Keratinocyte (primary cell): ENCODE results near the gene AOPEP. TPM values are rescaled to one million over a fixed set of nuclear protein-coding genes. Genes with fewer than 3 reads are reported as not detected.

Experiments used
- DNase-seq: peaks from one replicate; pipeline ENCODE4 v3.0.0-alpha.2; 2011; ENCODE audit warnings: low read depth, missing footprints, low spot score
- FAIRE-seq: peaks from 2 replicates; lab custom pipeline; 2011; peaks lifted over from hg19 to GRCh38; lab: Jason Lieb, UNC
- H2AFZ ChIP-seq: 2 replicates; pipeline ENCODE4 v1.6.0; 2012; ENCODE audit warnings: low read length, control low read depth, inconsistent platforms; ENCODE audit not compliant: control insufficient read depth
- H3K27ac ChIP-seq: 2 replicates; pipeline ENCODE4 v1.5.1; 2011; ENCODE audit warnings: low read length; ENCODE audit not compliant: control insufficient read depth, insufficient read depth
- H3K27me3 ChIP-seq: 3 replicates; pipeline ENCODE4 v1.6.0; 2011; ENCODE audit warnings: low read length; ENCODE audit not compliant: control insufficient read depth, insufficient read depth; ENCODE audit errors: extremely low read depth
- H3K36me3 ChIP-seq, 2 experiments: 2 replicates in 1 of 2; 3 replicates in 1 of 2; pipeline ENCODE4 v1.5.1; 2011; ENCODE audit warnings: low read length in 2 of 2, mild to moderate bottlenecking in 1 of 2; ENCODE audit not compliant: control insufficient read depth in 2 of 2, insufficient read depth in 2 of 2; ENCODE audit errors: extremely low read depth in 1 of 2
- H3K4me1 ChIP-seq: 3 replicates; pipeline ENCODE4 v1.5.1; 2011; ENCODE audit warnings: low read length; ENCODE audit not compliant: control insufficient read depth, insufficient read depth; ENCODE audit errors: extremely low read depth
- H3K4me2 ChIP-seq: 3 replicates; pipeline ENCODE4 v1.6.0; 2011; ENCODE audit warnings: low read depth, low read length; ENCODE audit not compliant: control insufficient read depth, insufficient read depth; ENCODE audit errors: extremely low read depth
- H3K4me3 ChIP-seq, 3 experiments: fragments of 200-600 bp in 1 of 3; sonication (generic) in 1 of 3; 2 replicates in 2 of 3; 3 replicates in 1 of 3; pipeline ENCODE4 v1.5.1; 2011 to 2016; ENCODE audit warnings: low read length in 3 of 3, mild to moderate bottlenecking in 3 of 3, control low read depth in 2 of 3, inconsistent platforms in 1 of 3, low read depth in 1 of 3, mixed read lengths in 1 of 3, mixed run types in 1 of 3, moderate library complexity in 1 of 3; ENCODE audit not compliant: control insufficient read depth in 2 of 3, insufficient read depth in 2 of 3; ENCODE audit errors: extremely low read depth in 1 of 3
- H3K79me2 ChIP-seq: 2 replicates; pipeline ENCODE4 v1.6.0; 2012; ENCODE audit warnings: low read length; ENCODE audit not compliant: control insufficient read depth, insufficient read depth
- H3K9ac ChIP-seq: 3 replicates; pipeline ENCODE4 v1.6.0; 2011; ENCODE audit warnings: low read length; ENCODE audit not compliant: control insufficient read depth, insufficient read depth; ENCODE audit errors: extremely low read depth
- H3K9me1 ChIP-seq: 3 replicates; pipeline ENCODE4 v1.6.0; 2011; ENCODE audit warnings: low read length; ENCODE audit not compliant: control insufficient read depth, insufficient read depth; ENCODE audit errors: extremely low read depth
- H3K9me3 ChIP-seq: 2 replicates; pipeline ENCODE4 v1.5.1; 2012; ENCODE audit warnings: low read depth, low read length; ENCODE audit not compliant: control insufficient read depth
- H4K20me1 ChIP-seq: 3 replicates; pipeline ENCODE4 v1.6.0; 2011; ENCODE audit warnings: low read length; ENCODE audit not compliant: control insufficient read depth, insufficient read depth; ENCODE audit errors: extremely low read depth
- EZH2 ChIP-seq: IDR thresholded peaks from one replicate; pipeline ENCODE4 v1.6.1; 2012; ENCODE audit warnings: inconsistent platforms, mild to moderate bottlenecking, low read length, moderate library complexity
- dilution Hi-C: fragments of 300-500 bp; cut with MboI; formaldehyde crosslinking; loops from one replicate; pipeline ENCODE4 v1.7.0; 2020; ENCODE audit warnings: low sequenced_read_pairs; ENCODE audit not compliant: extremely low pct_ligation_motif_present
- polyA plus RNA-seq, 5 experiments: library from polyadenylated mRNA; depleted of rRNA in 3 of 5; stranded (reverse) in 3 of 5; stranded (forward) in 1 of 5; unstranded in 1 of 5; fragments of >200 nt; gene quantifications; 1 replicate in 1 of 5; 2 replicates in 3 of 5; 3 replicates in 1 of 5; pipeline versions ENCODE4 v1.2.1 to v1.2.3, GENCODE V29; 2011 to 2012; ENCODE audit warnings: missing spikeins in 2 of 5, low read depth in 1 of 5, low replicate concordance in 1 of 5
- TF ChIP-seq, protein P1 (sequence below), 3 experiments: IDR thresholded peaks in 1 of 3; conservative IDR thresholded peaks in 1 of 3; optimal IDR thresholded peaks in 1 of 3; 2 replicates in 2 of 3; 3 replicates in 1 of 3; pipeline versions ENCODE3 to v1.5.1; 2011; ENCODE audit warnings: low read length in 3 of 3, mild to moderate bottlenecking in 3 of 3, moderate library complexity in 2 of 3, control low read depth in 1 of 3, inconsistent platforms in 1 of 3; ENCODE audit not compliant: insufficient read depth in 2 of 3; ENCODE audit errors: extremely low read depth in 1 of 3

The AOPEP gene
- polyA plus RNA-seq, 1 donor (not counting 4 experiments of a cell fraction or from before 2014, with no cell fraction given): 27.0 TPM

DNA sequence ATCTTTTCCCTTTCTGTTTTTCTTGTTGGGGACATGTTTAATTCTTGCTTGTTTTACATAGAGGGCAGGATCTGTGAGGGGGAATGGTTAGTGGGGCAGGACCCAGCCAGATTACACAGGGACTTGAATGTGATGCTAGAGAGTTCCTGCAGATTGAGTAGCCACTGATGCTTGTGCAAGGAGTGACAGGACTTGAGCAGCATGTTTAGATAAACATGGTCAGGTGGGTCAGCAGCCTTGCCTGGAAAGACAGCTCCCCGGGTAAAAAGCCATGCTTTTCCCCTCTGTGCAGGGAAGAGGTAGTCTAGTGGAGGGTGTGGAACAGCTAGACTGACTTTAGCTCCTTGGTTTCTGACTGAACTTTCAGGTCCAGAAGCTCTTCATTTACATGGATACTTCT lies 261.2 kb downstream of the AOPEP start:
- Histone ChIP-seq H2AFZ (no peak overlapping the region), H3K9me1 (no peaks in the 10 kb centered on the region), H3K27ac (no peak overlapping the region), H3K9ac (no peak overlapping the region), H3K27me3 (no peaks in the 10 kb centered on the region), H3K4me3 (no peak overlapping the region), H3K9me3 (no peaks in the 10 kb centered on the region), H3K4me1 (peaks cover 4% of the 10 kb centered on the region), H3K36me3 (no peaks in the 10 kb centered on the region), H3K4me2 (no peak overlapping the region), H4K20me1 (no peaks in the 10 kb centered on the region), H3K79me2 (no peaks in the 10 kb centered on the region)
- dilution Hi-C loops: no loop called here
- TF ChIP-seq, protein P1, sequence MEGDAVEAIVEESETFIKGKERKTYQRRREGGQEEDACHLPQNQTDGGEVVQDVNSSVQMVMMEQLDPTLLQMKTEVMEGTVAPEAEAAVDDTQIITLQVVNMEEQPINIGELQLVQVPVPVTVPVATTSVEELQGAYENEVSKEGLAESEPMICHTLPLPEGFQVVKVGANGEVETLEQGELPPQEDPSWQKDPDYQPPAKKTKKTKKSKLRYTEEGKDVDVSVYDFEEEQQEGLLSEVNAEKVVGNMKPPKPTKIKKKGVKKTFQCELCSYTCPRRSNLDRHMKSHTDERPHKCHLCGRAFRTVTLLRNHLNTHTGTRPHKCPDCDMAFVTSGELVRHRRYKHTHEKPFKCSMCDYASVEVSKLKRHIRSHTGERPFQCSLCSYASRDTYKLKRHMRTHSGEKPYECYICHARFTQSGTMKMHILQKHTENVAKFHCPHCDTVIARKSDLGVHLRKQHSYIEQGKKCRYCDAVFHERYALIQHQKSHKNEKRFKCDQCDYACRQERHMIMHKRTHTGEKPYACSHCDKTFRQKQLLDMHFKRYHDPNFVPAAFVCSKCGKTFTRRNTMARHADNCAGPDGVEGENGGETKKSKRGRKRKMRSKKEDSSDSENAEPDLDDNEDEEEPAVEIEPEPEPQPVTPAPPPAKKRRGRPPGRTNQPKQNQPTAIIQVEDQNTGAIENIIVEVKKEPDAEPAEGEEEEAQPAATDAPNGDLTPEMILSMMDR (optimal IDR thresholded peaks at IDR 0.05 in 1 of 3, IDR thresholded peaks at IDR 0.05 in 1 of 3, conservative IDR thresholded peaks at IDR 0.05 in 1 of 3; ENCODE audit: extremely low read depth in 1 of 3, insufficient read depth in 2 of 3, low read length in 3 of 3): no peak
- TF ChIP-seq EZH2: no peak
- FAIRE-seq (no peak), DNase-seq (no peak)

DNA sequence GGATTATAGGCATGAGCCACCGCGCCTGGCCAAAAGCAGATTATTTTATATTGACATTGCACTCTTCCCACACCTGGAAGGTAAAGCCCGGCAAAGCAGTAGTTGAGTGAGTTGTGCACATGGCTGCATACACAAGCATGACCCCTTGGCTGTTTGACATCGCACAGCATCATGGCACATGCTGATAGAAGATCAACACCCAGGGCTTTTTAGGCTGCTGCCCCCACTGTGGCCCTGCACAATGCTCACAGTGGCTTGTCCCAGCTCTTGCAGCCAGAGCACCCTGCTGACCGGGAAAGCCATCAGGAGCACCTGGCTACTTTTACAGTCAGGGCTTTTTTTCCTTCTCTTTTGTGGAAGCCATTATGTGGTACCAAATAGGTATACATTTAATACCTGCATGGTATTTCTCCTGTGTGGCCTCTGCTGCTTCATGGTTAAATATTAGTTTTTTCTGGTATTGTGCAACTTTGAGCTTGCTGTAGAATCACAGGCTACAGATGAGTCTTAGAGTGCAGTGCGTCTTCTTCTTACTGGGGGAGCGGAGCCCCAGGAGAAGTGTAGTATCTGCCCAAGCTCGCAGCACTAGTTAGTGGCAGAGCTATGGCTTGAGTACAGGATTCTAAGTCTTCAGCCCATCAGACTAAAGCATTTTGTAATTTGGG lies 264.5 kb downstream of the AOPEP start:
- Histone ChIP-seq H4K20me1 (no peaks in the 10 kb centered on the region), H3K9me1 (no peaks in the 10 kb centered on the region), H3K79me2 (no peaks in the 10 kb centered on the region), H3K4me3 (no peak overlapping the region), H3K27me3 (no peaks in the 10 kb centered on the region), H3K4me1 (no peaks in the 10 kb centered on the region), H3K27ac (no peak overlapping the region), H3K4me2 (no peak overlapping the region), H3K9me3 (no peaks in the 10 kb centered on the region), H3K9ac (no peak overlapping the region), H3K36me3 (peaks cover 0 to 2% of the 10 kb centered on the region in 2 experiments), H2AFZ (no peak overlapping the region)
- no peak for DNase-seq
- TF ChIP-seq, protein P1 (optimal IDR thresholded peaks at IDR 0.05 in 1 of 3, IDR thresholded peaks at IDR 0.05 in 1 of 3, conservative IDR thresholded peaks at IDR 0.05 in 1 of 3; ENCODE audit: extremely low read depth in 1 of 3, insufficient read depth in 2 of 3, low read length in 3 of 3): no peak
- no peak for TF ChIP-seq EZH2
- no peak for FAIRE-seq
- dilution Hi-C loops: no loop called here
